ENCODE results near the gene ARFGAP2.

ARFGAP2 gene

DNA sequence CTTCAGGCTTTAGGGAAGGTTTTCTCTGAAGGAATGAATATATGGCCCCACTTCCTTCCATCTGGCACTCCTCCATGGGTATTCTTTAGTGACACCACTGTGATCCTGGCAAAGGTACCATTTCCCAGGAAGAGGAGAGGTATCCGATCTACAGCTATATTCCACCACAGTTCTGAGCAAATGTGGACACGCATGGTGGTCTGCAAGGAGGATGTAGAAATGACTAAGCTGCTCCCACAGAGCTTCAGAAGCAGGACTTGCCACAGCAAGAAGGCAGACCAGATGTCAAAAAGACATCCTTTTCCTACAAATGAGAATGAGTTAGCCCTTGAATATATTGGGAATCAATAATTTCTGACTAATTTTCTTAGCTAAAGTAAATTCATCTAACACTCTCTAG, 45.5 kb downstream of the ARFGAP2 start:
- no peaks in the 10 kb centered on the region for H3F3A ChIP-seq (ENCODE audit: insufficient read depth, low read length)
- H3K9me2 ChIP-seq (replicated peaks; ENCODE audit: insufficient read depth, low read length), result no peaks in the 10 kb centered on the region
- no peaks in the 10 kb centered on the region for H3K36me3 ChIP-seq (replicated peaks; ENCODE audit: insufficient read depth, low read length)
- H3K27ac ChIP-seq (ENCODE audit: low read length), result no peak overlapping the region
- H3K4me3 ChIP-seq (ENCODE audit: low read length), result no peak overlapping the region
- no peaks in the 10 kb centered on the region for H4K20me1 ChIP-seq (ENCODE audit: insufficient read depth, low read length)
- H3K4me2 ChIP-seq (ENCODE audit: low read depth, low read length), result no peak overlapping the region
- H3K27me3 ChIP-seq (replicated peaks; ENCODE audit: insufficient read depth, low read length), result no peaks in the 10 kb centered on the region
- no peak for DNase-seq
- no peaks in the 10 kb centered on the region for H3K9me3 ChIP-seq (replicated peaks; ENCODE audit: insufficient read depth, low read length)
- H3K79me2 ChIP-seq (ENCODE audit: low read length), result no peaks in the 10 kb centered on the region
- no peak overlapping the region for H2AFZ ChIP-seq (ENCODE audit: low read length)
- no peak overlapping the region for H3K9ac ChIP-seq (ENCODE audit: low read length)
- TF ChIP-seq EZH2 (optimal IDR thresholded peaks at IDR 0.05; ENCODE audit: low read depth, low read length), result no peak
- TF ChIP-seq, protein P1, sequence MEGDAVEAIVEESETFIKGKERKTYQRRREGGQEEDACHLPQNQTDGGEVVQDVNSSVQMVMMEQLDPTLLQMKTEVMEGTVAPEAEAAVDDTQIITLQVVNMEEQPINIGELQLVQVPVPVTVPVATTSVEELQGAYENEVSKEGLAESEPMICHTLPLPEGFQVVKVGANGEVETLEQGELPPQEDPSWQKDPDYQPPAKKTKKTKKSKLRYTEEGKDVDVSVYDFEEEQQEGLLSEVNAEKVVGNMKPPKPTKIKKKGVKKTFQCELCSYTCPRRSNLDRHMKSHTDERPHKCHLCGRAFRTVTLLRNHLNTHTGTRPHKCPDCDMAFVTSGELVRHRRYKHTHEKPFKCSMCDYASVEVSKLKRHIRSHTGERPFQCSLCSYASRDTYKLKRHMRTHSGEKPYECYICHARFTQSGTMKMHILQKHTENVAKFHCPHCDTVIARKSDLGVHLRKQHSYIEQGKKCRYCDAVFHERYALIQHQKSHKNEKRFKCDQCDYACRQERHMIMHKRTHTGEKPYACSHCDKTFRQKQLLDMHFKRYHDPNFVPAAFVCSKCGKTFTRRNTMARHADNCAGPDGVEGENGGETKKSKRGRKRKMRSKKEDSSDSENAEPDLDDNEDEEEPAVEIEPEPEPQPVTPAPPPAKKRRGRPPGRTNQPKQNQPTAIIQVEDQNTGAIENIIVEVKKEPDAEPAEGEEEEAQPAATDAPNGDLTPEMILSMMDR (IDR thresholded peaks at IDR 0.05; ENCODE audit: low read length), result no peak
- TF ChIP-seq EZH2phosphoT487 (IDR thresholded peaks at IDR 0.05; ENCODE audit: low read length), result no peak
- H3K4me1 ChIP-seq (ENCODE audit: low read length), result no peaks in the 10 kb centered on the region

DNA sequence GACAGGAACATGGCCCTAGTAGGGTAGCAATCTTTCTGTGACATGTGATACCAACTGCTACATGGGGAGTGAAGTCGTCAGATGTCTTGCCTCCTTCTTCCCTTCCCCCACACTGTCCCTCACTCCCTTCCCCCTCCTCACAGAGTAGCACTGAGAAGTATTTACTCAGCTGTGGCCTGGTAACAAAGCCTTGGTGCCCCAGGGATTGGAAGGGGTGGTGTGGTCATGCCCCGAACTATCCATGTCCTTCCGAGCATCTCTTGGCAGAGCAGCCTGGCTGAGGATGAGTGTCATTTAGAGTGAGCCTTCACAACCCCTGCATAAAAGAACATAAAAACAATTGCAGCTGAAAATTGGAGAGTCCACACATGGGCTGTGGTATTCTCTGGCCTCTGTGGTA, 46.1 kb downstream of the ARFGAP2 start:
- no peak overlapping the region for H3K4me3 ChIP-seq (ENCODE audit: low read length)
- no peak overlapping the region for H3K9ac ChIP-seq (ENCODE audit: low read length)
- no peaks in the 10 kb centered on the region for H3K79me2 ChIP-seq (ENCODE audit: low read length)
- no peak for DNase-seq
- H3F3A ChIP-seq (ENCODE audit: insufficient read depth, low read length), result no peaks in the 10 kb centered on the region
- no peaks in the 10 kb centered on the region for H3K27me3 ChIP-seq (replicated peaks; ENCODE audit: insufficient read depth, low read length)
- no peaks in the 10 kb centered on the region for H3K9me3 ChIP-seq (replicated peaks; ENCODE audit: insufficient read depth, low read length)
- H3K27ac ChIP-seq (ENCODE audit: low read length), result no peak overlapping the region
- TF ChIP-seq, protein P1 (IDR thresholded peaks at IDR 0.05; ENCODE audit: low read length), result no peak
- TF ChIP-seq EZH2phosphoT487 (IDR thresholded peaks at IDR 0.05; ENCODE audit: low read length), result no peak
- no peak for TF ChIP-seq EZH2 (optimal IDR thresholded peaks at IDR 0.05; ENCODE audit: low read depth, low read length)
- no peaks in the 10 kb centered on the region for H3K36me3 ChIP-seq (replicated peaks; ENCODE audit: insufficient read depth, low read length)
- H3K4me2 ChIP-seq (ENCODE audit: low read depth, low read length), result no peak overlapping the region
- no peaks in the 10 kb centered on the region for H3K9me2 ChIP-seq (replicated peaks; ENCODE audit: insufficient read depth, low read length)
- H2AFZ ChIP-seq (ENCODE audit: low read length), result no peak overlapping the region
- H3K4me1 ChIP-seq (ENCODE audit: low read length), result no peaks in the 10 kb centered on the region
- no peaks in the 10 kb centered on the region for H4K20me1 ChIP-seq (ENCODE audit: insufficient read depth, low read length)

DNA sequence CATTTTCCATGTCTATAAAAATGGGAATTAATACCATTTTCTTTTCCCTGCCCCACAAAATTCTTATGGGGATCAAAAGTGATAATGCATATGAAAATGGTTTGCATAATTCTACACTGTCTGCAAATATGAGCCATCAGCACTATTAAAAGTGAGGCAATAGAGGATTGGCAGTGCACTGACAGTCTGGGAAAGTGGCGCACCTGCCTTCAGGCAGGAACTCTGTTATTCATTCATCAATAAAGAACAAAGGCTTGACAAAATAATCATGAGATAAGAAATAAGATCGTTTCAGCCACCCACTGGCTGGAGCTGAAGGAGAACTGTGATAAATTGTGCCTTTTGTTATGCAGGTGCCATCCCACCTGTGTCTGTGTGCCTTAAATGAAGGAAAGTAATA, 49.5 kb downstream of the ARFGAP2 start:
- no peaks in the 10 kb centered on the region for H4K20me1 ChIP-seq (ENCODE audit: insufficient read depth, low read length)
- H3K9ac ChIP-seq (ENCODE audit: low read length), result no peak overlapping the region
- H3K27me3 ChIP-seq (replicated peaks; ENCODE audit: insufficient read depth, low read length), result no peaks in the 10 kb centered on the region
- no peak overlapping the region for H2AFZ ChIP-seq (ENCODE audit: low read length)
- H3K9me3 ChIP-seq (replicated peaks; ENCODE audit: insufficient read depth, low read length), result no peaks in the 10 kb centered on the region
- TF ChIP-seq EZH2phosphoT487 (IDR thresholded peaks at IDR 0.05; ENCODE audit: low read length), result no peak
- TF ChIP-seq, protein P1 (IDR thresholded peaks at IDR 0.05; ENCODE audit: low read length), result no peak
- TF ChIP-seq EZH2 (optimal IDR thresholded peaks at IDR 0.05; ENCODE audit: low read depth, low read length), result no peak
- H3F3A ChIP-seq (ENCODE audit: insufficient read depth, low read length), result no peaks in the 10 kb centered on the region
- no peak overlapping the region for H3K4me3 ChIP-seq (ENCODE audit: low read length)
- H3K36me3 ChIP-seq (replicated peaks; ENCODE audit: insufficient read depth, low read length), result no peaks in the 10 kb centered on the region
- H3K4me2 ChIP-seq (ENCODE audit: low read depth, low read length), result no peak overlapping the region
- H3K79me2 ChIP-seq (ENCODE audit: low read length), result no peaks in the 10 kb centered on the region
- H3K4me1 ChIP-seq (ENCODE audit: low read length), result no peaks in the 10 kb centered on the region
- H3K9me2 ChIP-seq (replicated peaks; ENCODE audit: insufficient read depth, low read length), result no peaks in the 10 kb centered on the region
- no peak for DNase-seq
- H3K27ac ChIP-seq (ENCODE audit: low read length), result no peak overlapping the region
